Right cardiac atrium (tissue), 5 donors: ENCODE measurements around the gene CRTAC1. TPM values are rescaled to one million over a fixed set of nuclear protein-coding genes. Genes with fewer than 3 reads are reported as not detected.

ENCODE experiments used
- ATAC-seq, 2 donors: fragments of 200-7000 bp; cut with Tn5 transposase; one replicate each; pipeline versions ENCODE4 v1.8.0 to v1.9.1; 2020; ENCODE audit warnings: moderate library complexity in 2 of 2, mild to moderate bottlenecking in 1 of 2
- DNase-seq, 3 donors: peaks; one replicate each; pipeline ENCODE4 v3.0.0-alpha.2; 2020
- H3K27ac ChIP-seq: one replicate; pipeline ENCODE4 v1.5.1; 2013; ENCODE audit warnings: mild to moderate bottlenecking, low read length, control low read depth, moderate library complexity
- H3K27me3 ChIP-seq: one replicate; pipeline ENCODE4 v1.6.1; 2013; ENCODE audit not compliant: control insufficient read depth, insufficient read depth
- H3K4me1 ChIP-seq: one replicate; pipeline ENCODE4 v1.6.1; 2013; ENCODE audit warnings: low read length; ENCODE audit not compliant: control insufficient read depth, insufficient read depth
- H3K4me3 ChIP-seq: one replicate; pipeline ENCODE4 v1.5.1; 2013; ENCODE audit warnings: low read length, control low read depth
- H3K9me3 ChIP-seq: one replicate; pipeline ENCODE4 v1.6.1; 2013; ENCODE audit warnings: low read length; ENCODE audit not compliant: control insufficient read depth
- WGBS: extraction: QIAGEN DNeasy Blood & Tissue Kit; methylation state at CpG from one replicate; pipeline ENCODE4 v1.1.7; 2013; 5-methylcytosine and 5-hydroxymethylcytosine counted together
- intact Hi-C, 4 donors: fragments of 100-400 bp; cut with DNase I; formaldehyde crosslinking; loops; one replicate each; pipeline versions ENCODE4 v1.11.0 to v1.14.0; 2022 to 2023
- polyA plus RNA-seq: library from polyadenylated mRNA; stranded (reverse); fragments of 200-250 nt; gene quantifications from one replicate; pipeline ENCODE4 v1.2.3, GENCODE V29; 2013
- total RNA-seq, 4 donors: library from RNA; stranded (reverse); fragmentation: NEBNext Ultra II Directional; extraction: Animal tissue kit (Norgen Biotek cat#: 25700); gene quantifications; one replicate each; pipeline ENCODE4 v1.2.1, GENCODE V29; 2021
- donor health status: healthy with polysubstance abuse.
- donor health status: DM: no; HTN: yes; CAD: no.
- donor health status: DM: no; HTN: no; CAD: no.
- donor health status: DM: no; HTN: yes; CAD: no; lungs with severe emphysema.
- donor health status: DM: yes; HTN: yes; CAD: no.

CRTAC1 gene
- total and polyA plus RNA-seq, 5 donors: 7.3 to 38.2 (median 12.9) TPM

DNA sequence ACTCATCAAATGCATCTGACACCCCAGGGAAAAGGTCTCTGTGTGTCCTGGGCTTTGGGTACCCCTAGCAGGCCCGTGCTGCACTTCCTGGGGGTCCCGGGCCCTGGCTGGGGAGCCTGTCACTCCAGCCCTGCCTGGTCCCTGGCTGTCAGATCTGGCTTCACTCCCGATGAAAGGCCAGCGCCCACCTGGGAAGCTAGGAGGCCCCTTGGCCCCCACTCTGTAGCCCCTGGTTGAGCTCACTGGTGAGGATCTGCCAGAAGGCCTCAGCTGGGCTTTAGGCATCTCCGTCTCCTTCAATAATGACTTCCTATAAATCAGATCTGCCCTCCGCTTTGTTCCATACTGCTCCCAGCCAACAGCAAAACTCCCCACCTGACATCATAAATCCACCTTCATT is 116.8 kb downstream of the CRTAC1 start:
- 82% methylated on average over 6 of the region's 6 CpGs for WGBS
- Histone ChIP-seq H3K27me3 (no peaks in the 10 kb centered on the region), H3K9me3 (no peaks in the 10 kb centered on the region), H3K27ac (no peak overlapping the region), H3K4me3 (no peak overlapping the region), H3K4me1 (peaks cover 2% of the 10 kb centered on the region)
- ATAC-seq (no peak), DNase-seq (no peak)
- intact Hi-C loops: loop anchor here in 3 of 4 donors (2.0 to 10.0 kb wide), 6 partner anchors 114 to 1331 kb away; partner anchors contain the start of gene LOXL4 (in 1 of the 3)

- ATAC-seq: no peak
- no peak overlapping the region for H3K4me3 ChIP-seq
- H3K4me1 ChIP-seq: peaks cover 2% of the 10 kb centered on the region
- H3K9me3 ChIP-seq: no peaks in the 10 kb centered on the region
- intact Hi-C loops: loop anchor here in 3 of 4 donors (5.0 to 10.0 kb wide), 5 partner anchors 114 to 1332 kb away; partner anchors contain the start of gene LOXL4 (in 1 of the 3)
- H3K27me3 ChIP-seq: no peaks in the 10 kb centered on the region
- no peak for DNase-seq
- H3K27ac ChIP-seq: no peak overlapping the region
- WGBS: 76% methylated on average over 2 of the region's 2 CpGs
Observed at GRCh38 chr10:97913193-97913592, 117.2 kb downstream of the CRTAC1 start.

DNA sequence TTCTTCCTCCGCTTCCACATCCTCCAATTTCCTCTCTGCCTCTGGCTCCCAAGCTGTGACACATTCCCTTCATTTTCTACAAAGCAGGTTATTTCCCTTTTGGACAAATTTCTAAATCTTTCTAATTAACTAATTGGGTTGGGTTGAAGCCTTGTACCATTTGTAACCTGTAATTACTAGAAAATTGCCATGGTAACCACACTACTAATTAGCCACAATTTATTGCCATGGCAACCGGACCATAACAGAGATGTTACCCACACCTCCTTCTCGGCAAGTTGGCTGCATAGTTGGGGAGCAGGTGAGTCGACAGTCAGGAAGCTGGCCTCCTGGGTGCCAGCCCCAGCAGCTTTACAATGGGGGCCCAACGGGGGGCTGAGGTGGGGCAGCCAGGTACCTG is 119.2 kb downstream of the CRTAC1 start:
- Histone ChIP-seq H3K27ac (no peak overlapping the region), H3K9me3 (no peaks in the 10 kb centered on the region), H3K4me3 (no peak overlapping the region), H3K27me3 (no peaks in the 10 kb centered on the region), H3K4me1 (no peaks in the 10 kb centered on the region)
- WGBS: 73% methylated on average over 5 of the region's 5 CpGs
- DNase-seq: peak in 1 of 3 donors; percentile 35
- no peak for ATAC-seq
- intact Hi-C loops: loop anchor here in 3 of 4 donors (5.0 to 10.0 kb wide), 5 partner anchors 116 to 1334 kb away; partner anchors contain the start of gene LOXL4 (in 1 of the 3)

- DNase-seq (no peak), ATAC-seq (no peak)
- Histone ChIP-seq H3K9me3 (no peaks in the 10 kb centered on the region), H3K27ac (no peak overlapping the region), H3K4me1 (no peaks in the 10 kb centered on the region), H3K4me3 (no peak overlapping the region), H3K27me3 (no peaks in the 10 kb centered on the region)
- WGBS: 68% methylated on average over 4 of the region's 4 CpGs
- intact Hi-C loops: loop anchor here in 3 of 4 donors (5.0 to 10.0 kb wide), 5 partner anchors 117 to 1334 kb away; partner anchors contain the start of gene LOXL4 (in 1 of the 3)
Observed at GRCh38 chr10:97910661-97911060, 119.8 kb downstream of the CRTAC1 start.

DNA sequence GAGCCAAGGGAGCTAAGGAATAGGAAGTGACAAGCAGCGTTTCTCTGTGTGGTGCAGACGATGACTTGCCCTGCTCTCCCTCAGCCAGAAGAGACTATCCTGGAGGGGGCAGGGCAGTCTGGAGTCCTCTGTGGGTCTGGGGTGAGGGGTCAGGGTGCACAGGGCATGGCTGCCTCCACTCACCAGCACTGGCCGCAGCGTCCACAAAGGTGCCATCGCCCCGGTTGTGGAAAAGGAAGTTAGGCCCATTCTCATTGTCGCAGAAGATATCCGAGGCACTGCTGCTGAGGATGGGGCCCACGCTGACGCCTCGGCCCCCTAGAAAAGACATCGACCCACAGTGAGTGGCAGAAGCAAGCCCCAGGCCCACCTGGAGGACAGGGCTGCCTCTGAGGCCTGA is 122.6 kb downstream of the CRTAC1 start:
- no peak for ATAC-seq
- Histone ChIP-seq H3K4me3 (no peak overlapping the region), H3K4me1 (no peaks in the 10 kb centered on the region), H3K27ac (no peak overlapping the region), H3K9me3 (no peaks in the 10 kb centered on the region), H3K27me3 (no peaks in the 10 kb centered on the region)
- intact Hi-C loops: no loop called here
- WGBS: 85% methylated on average over 12 of the region's 12 CpGs
- DNase-seq: peak in 1 of 3 donors; percentile 28

DNA sequence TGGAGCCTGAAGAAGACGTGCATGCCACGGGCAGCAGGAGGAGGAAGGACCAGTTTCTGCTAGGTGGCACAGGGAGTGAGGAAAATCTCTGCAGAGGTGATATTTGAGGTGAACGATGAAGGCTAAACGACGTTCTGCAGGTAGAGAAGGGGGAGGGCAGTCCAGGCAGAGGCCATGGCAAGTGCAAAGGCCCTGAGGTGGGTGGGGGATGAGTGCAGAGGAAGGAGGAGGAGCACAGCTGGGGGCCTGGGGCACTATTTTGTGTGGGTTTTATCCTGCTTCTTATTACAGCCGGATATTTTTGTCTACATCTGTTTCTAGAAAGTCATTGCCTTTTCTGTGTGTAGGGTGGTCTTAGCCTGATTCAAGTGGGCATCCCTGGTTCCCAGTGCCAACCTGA is 123.2 kb downstream of the CRTAC1 start:
- Histone ChIP-seq H3K27ac (no peak overlapping the region), H3K4me1 (no peaks in the 10 kb centered on the region), H3K27me3 (no peaks in the 10 kb centered on the region), H3K9me3 (no peaks in the 10 kb centered on the region), H3K4me3 (no peak overlapping the region)
- ATAC-seq (no peak), DNase-seq (no peak)
- intact Hi-C loops: no loop called here
- WGBS: 74% methylated on average over 6 of the region's 6 CpGs

GRCh38 chr10:97905276-97905675 is 125.1 kb downstream of the CRTAC1 start:
- H3K27me3 ChIP-seq: no peaks in the 10 kb centered on the region
- 79% methylated on average over 8 of the region's 8 CpGs for WGBS
- H3K27ac ChIP-seq: no peak overlapping the region
- ATAC-seq (no peak), DNase-seq (no peak)
- intact Hi-C loops: no loop called here
- no peaks in the 10 kb centered on the region for H3K9me3 ChIP-seq
- H3K4me3 ChIP-seq: no peak overlapping the region
- H3K4me1 ChIP-seq: no peaks in the 10 kb centered on the region

DNA sequence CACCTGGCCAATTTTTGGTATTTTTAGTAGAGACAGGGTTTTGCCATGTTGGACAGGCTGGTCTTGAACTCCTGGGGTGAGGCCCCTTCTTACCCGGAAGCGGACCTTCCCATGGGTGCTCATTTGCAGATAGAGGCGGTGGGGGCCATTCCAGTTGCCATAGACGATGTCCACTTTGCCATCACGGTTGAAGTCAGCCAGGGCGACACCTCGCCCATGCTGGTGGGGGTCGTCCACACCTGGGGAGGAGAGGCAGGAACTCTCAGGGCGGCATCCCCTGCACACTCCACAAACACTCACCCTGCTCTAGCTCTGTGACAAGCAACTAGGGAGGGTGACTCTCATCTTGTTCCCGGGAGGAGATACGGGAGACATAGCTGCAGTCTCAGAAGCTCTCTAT is 125.8 kb downstream of the CRTAC1 start:
- H3K4me3 ChIP-seq: no peak overlapping the region
- no peaks in the 10 kb centered on the region for H3K4me1 ChIP-seq
- 79% methylated on average over 11 of the region's 11 CpGs for WGBS
- no peak for ATAC-seq
- DNase-seq: no peak
- intact Hi-C loops: no loop called here
- no peaks in the 10 kb centered on the region for H3K9me3 ChIP-seq
- no peaks in the 10 kb centered on the region for H3K27me3 ChIP-seq
- H3K27ac ChIP-seq: no peak overlapping the region

GRCh38 chr10:97904018-97904381 is 126.4 kb downstream of the CRTAC1 start:
- intact Hi-C loops: no loop called here
- Histone ChIP-seq H3K4me3 (no peak overlapping the region), H3K9me3 (no peaks in the 10 kb centered on the region), H3K4me1 (no peaks in the 10 kb centered on the region), H3K27me3 (no peaks in the 10 kb centered on the region), H3K27ac (no peak overlapping the region)
- DNase-seq: no peak
- WGBS: 39% methylated on average over 5 of the region's 5 CpGs
- ATAC-seq: peak; percentile 28 to 31

DNA sequence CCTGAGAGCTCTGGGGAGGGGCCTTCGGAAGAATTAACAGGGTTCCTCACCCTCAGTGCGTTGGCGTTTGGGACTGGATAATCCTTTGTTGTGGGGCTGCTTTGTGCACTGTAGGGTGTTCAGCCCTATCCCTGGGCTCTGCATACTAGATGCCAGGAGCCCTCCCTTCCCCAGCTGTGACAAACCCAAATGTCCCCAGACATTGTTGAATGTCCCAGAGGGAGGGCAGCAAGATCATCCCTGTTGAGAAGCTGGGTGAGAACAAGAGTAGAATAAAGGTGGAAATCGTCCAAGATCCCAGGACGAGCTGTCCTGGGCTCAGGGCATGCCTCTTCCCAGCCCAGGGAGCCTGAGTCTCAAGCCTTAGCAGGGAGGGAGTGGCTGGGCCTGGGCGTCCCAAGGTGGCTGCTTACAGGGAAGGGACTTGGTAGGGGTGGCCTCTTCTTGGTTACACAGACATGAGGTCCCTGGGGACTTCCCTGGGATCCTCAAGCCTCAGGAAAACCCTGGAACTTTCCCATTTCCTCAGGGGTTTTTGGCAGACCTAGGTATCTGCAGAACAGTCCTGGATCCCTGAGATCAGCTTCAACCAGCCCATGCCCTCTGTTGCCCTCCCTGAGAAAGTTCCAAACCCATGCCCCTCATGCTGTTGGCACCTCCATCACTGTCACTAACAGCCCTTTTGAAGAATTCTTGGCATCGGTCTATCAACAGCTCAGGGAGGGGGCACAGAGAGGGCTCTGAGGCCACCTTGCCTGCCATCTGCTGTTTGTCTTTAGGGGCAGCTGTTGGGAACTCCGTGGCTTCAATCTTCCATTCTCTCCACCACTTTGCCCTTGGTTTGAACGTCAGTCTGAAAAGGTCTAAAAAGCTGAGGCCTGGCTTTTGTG is 127.0 kb downstream of the CRTAC1 start:
- H3K4me3 ChIP-seq: no peak overlapping the region
- H3K9me3 ChIP-seq: no peaks in the 10 kb centered on the region
- intact Hi-C loops: no loop called here
- no peak overlapping the region for H3K27ac ChIP-seq
- no peaks in the 10 kb centered on the region for H3K27me3 ChIP-seq
- 54% methylated on average over 9 of the region's 9 CpGs for WGBS
- DNase-seq: peak in 1 of 3 donors; percentile 17
- H3K4me1 ChIP-seq: no peaks in the 10 kb centered on the region
- peak; percentile 27 to 62 for ATAC-seq

DNA sequence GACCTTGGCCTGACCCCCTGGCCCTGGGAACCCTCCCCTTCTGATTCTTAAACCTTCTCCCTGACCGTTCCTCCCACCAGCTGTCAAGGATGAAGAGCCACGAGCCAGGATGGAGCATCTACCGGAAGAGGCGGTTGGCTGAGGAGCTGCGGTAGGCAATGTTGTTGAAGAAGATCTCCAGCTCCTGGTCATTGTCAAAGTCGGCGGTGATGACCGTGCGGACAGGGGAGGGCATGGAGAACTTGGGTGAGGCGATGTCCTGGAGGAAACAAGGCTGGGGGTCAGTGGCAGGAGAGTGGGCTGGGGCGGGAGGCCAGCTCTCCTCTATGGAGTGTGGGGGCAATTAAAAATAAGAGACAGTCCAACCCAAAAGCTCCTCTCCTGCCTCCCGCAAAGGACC is 129.0 kb downstream of the CRTAC1 start:
- Histone ChIP-seq H3K27ac (no peak overlapping the region), H3K9me3 (no peaks in the 10 kb centered on the region), H3K4me3 (no peak overlapping the region), H3K27me3 (no peaks in the 10 kb centered on the region), H3K4me1 (no peaks in the 10 kb centered on the region)
- intact Hi-C loops: no loop called here
- DNase-seq: peak in 1 of 3 donors; percentile 38
- no peak for ATAC-seq
- WGBS: 86% methylated on average over 12 of the region's 12 CpGs
